IMR-90 (cell line): ENCODE results near the gene PDGFA.

Source experiments
- CHD1 ChIP-seq: IDR thresholded peaks from 2 replicates; pipeline ENCODE4 v1.6.1; 2012; ENCODE audit warnings: low read depth, low read length, improper control_type of control experiment
- CTCF ChIP-seq: conservative IDR thresholded peaks from 2 replicates; pipeline ENCODE4 v1.5.1; 2012; ENCODE audit warnings: mild to moderate bottlenecking, low read depth, low read length, improper control_type of control experiment
- FOS ChIP-seq: fragments of 150-350 bp; IDR thresholded peaks from 2 replicates; pipeline ENCODE4 v1.6.1; 2016; ENCODE audit warnings: low read depth, low read length
- POLR2A ChIP-seq: IDR thresholded peaks from 2 replicates; pipeline ENCODE4 v1.6.1; 2012; ENCODE audit warnings: mild to moderate bottlenecking, low read depth, low read length
- RAD21 ChIP-seq: IDR thresholded peaks from 2 replicates; pipeline ENCODE4 v1.6.1; 2012; ENCODE audit warnings: low read length, improper control_type of control experiment
- SMC3 ChIP-seq: fragments of 150-350 bp; IDR thresholded peaks from 2 replicates; pipeline ENCODE4 v1.6.1; 2016; ENCODE audit warnings: low read depth, mild to moderate bottlenecking, antibody characterized with exemption, low read length, moderate library complexity
- USF2 ChIP-seq: fragments of 150-350 bp; IDR thresholded peaks from 2 replicates; pipeline ENCODE4 v1.6.1; 2017; ENCODE audit warnings: mild to moderate bottlenecking, antibody characterized with exemption, low read length, low read depth

GRCh38 chr7:532379-533143, 12.9 kb upstream of the PDGFA start:
- TF ChIP-seq CTCF = no peak
- no peak for TF ChIP-seq POLR2A
- no peak for TF ChIP-seq SMC3
- TF ChIP-seq RAD21 = no peak
- TF ChIP-seq FOS = no peak
- TF ChIP-seq USF2 = no peak
- no peak for TF ChIP-seq CHD1
